OCI-LY3 (cell line): ENCODE measurements around the gene TFR2.

ENCODE experiments used
- H2AFZ ChIP-seq: fragments of 200-600, 300-600 bp; shearing (Covaris generic); 2 replicates; pipeline ENCODE4 v1.6.0; 2014; ENCODE audit warnings: antibody characterized with exemption, low read depth, low read length
- H3K27ac ChIP-seq: fragments of 200-600, 300-600 bp; sonication (generic); 2 replicates; pipeline ENCODE4 v1.5.1; 2014; ENCODE audit warnings: mild to moderate bottlenecking, low read length, moderate library complexity, mixed read lengths
- H3K27me3 ChIP-seq: fragments of 200-600, 300-600 bp; sonication (generic); 2 replicates; pipeline ENCODE4 v1.6.1; 2014; ENCODE audit warnings: low read depth, low read length, mixed read lengths
- H3K36me3 ChIP-seq: fragments of 200-600, 300-600 bp; sonication (generic); replicated peaks from 2 replicates; pipeline ENCODE3; 2014; ENCODE audit warnings: low read depth, low read length, mixed read lengths
- H3K4me1 ChIP-seq: fragments of 300-600, 200-600 bp; sonication (generic); 2 replicates; pipeline ENCODE4 v1.6.1; 2014; ENCODE audit warnings: low read length, mixed read lengths
- H3K4me2 ChIP-seq: fragments of 200-600, 300-600 bp; sonication (generic); 2 replicates; pipeline ENCODE4 v1.6.1; 2014; ENCODE audit warnings: low read length, mixed read lengths
- H3K4me3 ChIP-seq: fragments of 300-600, 200-600 bp; sonication (generic); 2 replicates; pipeline ENCODE4 v1.5.1; 2014; ENCODE audit warnings: antibody characterized with exemption, mild to moderate bottlenecking, low read length, moderate library complexity
- H3K79me2 ChIP-seq: fragments of 300-600, 200-600 bp; shearing (Covaris generic); 2 replicates; pipeline ENCODE4 v1.6.1; 2014; ENCODE audit warnings: mild to moderate bottlenecking, low read length, mixed read lengths
- H3K9ac ChIP-seq: fragments of 300-600, 200-600 bp; shearing (Covaris generic); 2 replicates; pipeline ENCODE4 v1.6.0; 2014; ENCODE audit warnings: mild to moderate bottlenecking, low read length, moderate library complexity
- H3K9me3 ChIP-seq: fragments of 200-600, 300-600 bp; shearing (Covaris generic); 2 replicates; pipeline ENCODE4 v1.6.1; 2014; ENCODE audit warnings: low read length, mixed read lengths; ENCODE audit not compliant: insufficient read depth
- H4K20me1 ChIP-seq: fragments of 200-600, 300-600 bp; sonication (generic); 2 replicates; pipeline ENCODE4 v1.6.1; 2016; ENCODE audit warnings: low read length, mixed read lengths; ENCODE audit not compliant: insufficient read depth
- EZH2phosphoT487 ChIP-seq: fragments of 200-600 bp; shearing (Covaris generic); IDR thresholded peaks from 2 replicates; pipeline ENCODE4 v1.6.1; 2018; ENCODE audit warnings: antibody characterized with exemption, mixed run types, low read depth
- TF ChIP-seq, protein P1 (sequence below): fragments of 200-600, 300-600 bp; sonication (generic); IDR thresholded peaks from 2 replicates; pipeline ENCODE4 v1.5.1; 2014; ENCODE audit warnings: antibody characterized with exemption, low read length, low read depth

TFR2 gene

DNA sequence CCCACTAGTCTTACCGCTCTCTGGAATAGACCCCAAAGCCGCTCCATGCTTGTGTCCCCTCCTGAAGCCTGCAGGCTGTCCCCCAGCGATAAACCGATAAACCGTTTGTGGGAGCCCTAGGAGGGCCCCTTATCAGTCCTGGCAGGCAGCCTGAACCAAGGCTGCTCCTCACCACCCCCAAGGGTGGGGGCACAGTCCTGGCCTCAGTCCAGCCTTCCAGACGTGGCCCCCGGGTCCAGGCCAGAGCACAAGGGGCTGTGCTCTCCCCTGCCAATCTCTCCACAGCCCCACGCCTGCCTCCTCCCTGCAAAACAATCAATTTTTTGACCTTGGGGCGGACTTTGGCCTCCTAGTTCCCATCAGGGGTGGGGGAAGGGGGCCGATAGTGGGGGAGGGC lies at the start of gene TFR2:
Gene TFR2, minus strand, starts transcription at position 90 of the 397 bp plus-strand sequence. Its CDS starts 43 bp downstream, at position 47.
- no peaks in the 10 kb centered on the region for H3K79me2 ChIP-seq
- H3K9ac ChIP-seq, result no peak within 1 kb of the TSS
- H3K36me3 ChIP-seq, result no peaks in the 10 kb centered on the region
- peak within 1 kb of the TSS; percentile 73 for H3K4me2 ChIP-seq
- H4K20me1 ChIP-seq, result no peaks in the 10 kb centered on the region
- no peaks in the 10 kb centered on the region for H3K9me3 ChIP-seq
- TF ChIP-seq EZH2phosphoT487, result no peak
- TF ChIP-seq, protein P1, sequence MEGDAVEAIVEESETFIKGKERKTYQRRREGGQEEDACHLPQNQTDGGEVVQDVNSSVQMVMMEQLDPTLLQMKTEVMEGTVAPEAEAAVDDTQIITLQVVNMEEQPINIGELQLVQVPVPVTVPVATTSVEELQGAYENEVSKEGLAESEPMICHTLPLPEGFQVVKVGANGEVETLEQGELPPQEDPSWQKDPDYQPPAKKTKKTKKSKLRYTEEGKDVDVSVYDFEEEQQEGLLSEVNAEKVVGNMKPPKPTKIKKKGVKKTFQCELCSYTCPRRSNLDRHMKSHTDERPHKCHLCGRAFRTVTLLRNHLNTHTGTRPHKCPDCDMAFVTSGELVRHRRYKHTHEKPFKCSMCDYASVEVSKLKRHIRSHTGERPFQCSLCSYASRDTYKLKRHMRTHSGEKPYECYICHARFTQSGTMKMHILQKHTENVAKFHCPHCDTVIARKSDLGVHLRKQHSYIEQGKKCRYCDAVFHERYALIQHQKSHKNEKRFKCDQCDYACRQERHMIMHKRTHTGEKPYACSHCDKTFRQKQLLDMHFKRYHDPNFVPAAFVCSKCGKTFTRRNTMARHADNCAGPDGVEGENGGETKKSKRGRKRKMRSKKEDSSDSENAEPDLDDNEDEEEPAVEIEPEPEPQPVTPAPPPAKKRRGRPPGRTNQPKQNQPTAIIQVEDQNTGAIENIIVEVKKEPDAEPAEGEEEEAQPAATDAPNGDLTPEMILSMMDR, result no peak
- peak within 1 kb of the TSS; percentile 68 for H3K4me3 ChIP-seq
- H2AFZ ChIP-seq, result no peak within 1 kb of the TSS
- H3K4me1 ChIP-seq, result peaks cover 10% of the 10 kb centered on the region
- peaks cover 10% of the 10 kb centered on the region; the same call in 1 of the 2 replicates for H3K27me3 ChIP-seq
- no peak within 1 kb of the TSS for H3K27ac ChIP-seq

DNA sequence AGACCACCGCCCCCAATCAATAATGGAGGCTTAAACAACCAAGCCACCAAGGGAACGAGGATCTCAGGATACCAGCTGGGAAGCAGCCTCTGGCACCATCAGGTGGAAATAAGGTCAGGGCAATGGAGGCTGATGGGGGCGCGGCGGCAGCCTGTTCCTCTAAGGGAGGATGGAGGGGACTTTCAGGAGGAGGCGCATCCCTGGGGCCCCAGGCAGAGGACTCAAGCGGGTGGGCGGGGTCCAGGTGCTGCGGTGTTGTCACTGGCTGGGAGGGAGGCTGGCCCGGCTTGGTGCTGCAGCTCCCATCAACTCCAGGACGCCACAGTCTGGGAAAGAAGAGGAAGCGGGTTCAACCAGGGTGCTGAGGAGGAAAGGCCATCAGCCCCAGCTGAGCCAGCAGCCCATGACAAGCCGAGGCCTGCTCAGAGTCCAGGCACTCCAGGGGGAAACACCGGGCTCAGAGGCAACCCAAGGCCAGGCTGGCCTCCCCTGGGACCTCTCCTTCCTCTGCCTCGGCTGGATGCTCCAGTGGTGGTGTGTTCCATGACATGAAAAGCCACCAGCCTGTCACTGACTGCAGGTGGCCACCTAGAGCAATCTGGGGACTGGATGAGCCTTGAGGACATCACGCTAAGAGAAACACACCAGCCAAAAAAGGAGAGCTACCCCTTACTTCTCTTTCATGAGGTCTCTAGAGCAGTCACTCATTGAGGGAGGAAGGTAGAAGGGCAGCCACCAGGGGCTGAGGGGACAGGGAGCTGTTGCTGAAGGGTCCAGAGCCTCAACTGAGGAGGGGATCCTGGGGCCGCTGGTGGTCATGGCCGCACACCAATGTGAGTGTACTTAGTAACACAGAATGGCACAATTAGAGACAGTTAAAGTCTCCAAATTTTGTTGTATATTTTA lies 48.1 kb upstream of the TFR2 start:
- H3K4me3 ChIP-seq, result no peak overlapping the region
- H3K27me3 ChIP-seq, result no peaks in the 10 kb centered on the region
- no peaks in the 10 kb centered on the region for H3K9me3 ChIP-seq
- peaks cover 18% of the 10 kb centered on the region for H3K4me1 ChIP-seq
- no peak overlapping the region for H3K4me2 ChIP-seq
- peaks cover 44% of the 10 kb centered on the region for H4K20me1 ChIP-seq
- H3K27ac ChIP-seq, result no peak overlapping the region
- peaks cover 56% of the 10 kb centered on the region for H3K79me2 ChIP-seq
- no peak overlapping the region for H3K9ac ChIP-seq
- H3K36me3 ChIP-seq, result peaks cover 24% of the 10 kb centered on the region
- no peak overlapping the region for H2AFZ ChIP-seq
- TF ChIP-seq, protein P1, result no peak

DNA sequence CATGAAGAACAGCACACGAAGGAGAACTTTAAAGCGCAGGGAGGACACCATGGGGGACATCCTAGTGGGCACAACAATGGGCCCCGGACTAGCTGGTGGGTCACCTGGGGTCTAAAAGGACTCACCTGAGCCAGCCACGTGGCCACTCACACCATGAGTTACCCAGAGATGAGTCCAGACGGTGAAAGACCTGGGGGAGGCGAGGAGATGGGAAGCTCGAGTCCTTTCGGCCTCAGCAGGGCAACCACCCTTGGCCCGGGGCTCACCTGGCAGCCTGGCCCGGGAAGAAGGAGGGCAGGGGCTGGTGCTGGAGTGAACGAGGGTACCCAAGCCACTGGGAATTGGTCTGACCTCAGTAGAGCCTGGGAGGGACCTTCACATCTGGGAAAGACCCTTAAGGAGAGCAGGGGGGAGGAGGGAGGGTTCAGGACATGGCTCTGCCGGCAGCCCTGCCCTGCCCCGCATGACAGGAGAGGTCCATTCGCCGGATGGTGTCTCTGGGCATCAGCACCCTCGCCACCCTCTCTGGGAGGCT lies 47.0 kb upstream of the TFR2 start:
- Histone ChIP-seq H2AFZ (no peak overlapping the region), H3K27ac (no peak overlapping the region), H3K36me3 (peaks cover 31% of the 10 kb centered on the region), H3K4me2 (no peak overlapping the region), H3K4me1 (peaks cover 17% of the 10 kb centered on the region), H3K9ac (no peak overlapping the region), H4K20me1 (peaks cover 44% of the 10 kb centered on the region), H3K9me3 (no peaks in the 10 kb centered on the region), H3K79me2 (peaks cover 52% of the 10 kb centered on the region), H3K27me3 (no peaks in the 10 kb centered on the region), H3K4me3 (no peak overlapping the region)
- TF ChIP-seq, protein P1, result no peak
- TF ChIP-seq EZH2phosphoT487, result no peak

DNA sequence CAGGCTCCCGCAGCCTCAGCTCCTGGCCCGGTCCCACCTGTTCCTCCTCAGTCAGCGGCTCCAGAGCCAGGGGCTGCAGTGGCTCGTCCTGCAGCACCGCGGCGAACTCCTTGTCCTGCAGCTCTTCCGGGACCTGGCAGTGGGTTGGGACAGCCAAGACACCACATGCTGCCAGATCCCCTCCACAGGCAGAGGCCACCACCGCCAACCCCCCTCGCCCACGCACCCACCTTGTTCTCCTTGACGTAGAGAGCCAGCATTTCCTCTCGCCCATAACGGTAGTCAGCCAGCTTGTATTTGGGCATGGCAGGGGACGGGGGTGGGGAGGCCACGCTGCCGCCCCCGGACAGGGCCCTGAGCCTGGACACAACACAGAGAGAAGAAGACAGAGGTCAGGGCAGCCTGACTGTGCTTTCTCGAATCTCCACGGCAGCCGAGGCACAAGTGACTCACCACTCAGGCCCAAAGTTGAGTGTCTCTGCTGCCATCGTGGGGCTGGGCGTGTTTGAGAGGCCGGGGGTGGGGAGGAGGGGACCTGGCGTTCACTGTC lies 46.5 kb upstream of the TFR2 start:
- Histone ChIP-seq H3K36me3 (peaks cover 33% of the 10 kb centered on the region), H3K27me3 (no peaks in the 10 kb centered on the region), H3K9ac (no peak overlapping the region), H2AFZ (no peak overlapping the region), H3K4me1 (peaks cover 15% of the 10 kb centered on the region), H4K20me1 (peaks cover 42% of the 10 kb centered on the region), H3K79me2 (peaks cover 46% of the 10 kb centered on the region), H3K9me3 (no peaks in the 10 kb centered on the region), H3K27ac (no peak overlapping the region), H3K4me3 (no peak overlapping the region), H3K4me2 (no peak overlapping the region)
- TF ChIP-seq EZH2phosphoT487, result no peak
